ENCODE data around the gene RPL13.

DNA sequence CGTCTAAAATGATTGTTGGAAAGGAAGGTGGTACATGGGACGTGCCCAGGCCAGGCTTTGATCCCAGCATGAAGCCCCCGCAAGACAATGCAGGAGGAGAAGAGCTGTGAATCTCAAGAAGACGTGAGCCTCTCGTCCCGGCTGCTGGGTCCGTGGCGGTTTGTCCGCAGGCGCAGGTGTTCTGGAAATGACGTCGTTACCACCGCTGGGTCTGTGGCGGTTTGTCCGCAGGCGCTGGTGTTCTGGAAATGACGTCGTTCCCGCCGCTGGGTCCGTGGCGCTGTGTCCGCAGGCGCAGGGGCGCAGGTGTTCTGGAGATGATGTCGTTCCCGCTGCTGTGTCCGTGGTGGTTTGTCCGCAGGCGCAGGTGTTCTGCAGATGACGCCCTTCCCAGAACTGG lies 38.2 kb upstream of the RPL13 start:
- TF ChIP-seq CTCF (IDR thresholded peaks at IDR 0.05) (no peak), POLR2AphosphoS5 (IDR thresholded peaks at IDR 0.05) (no peak)

All from sigmoid colon (tissue), 4 donors.